GM15510 (cell line): ENCODE results near the gene ADAMTS15.

Experiments
- POLR2A ChIP-seq: IDR thresholded peaks from 3 replicates; pipeline ENCODE4 v1.6.1; 2011; ENCODE audit warnings: borderline replicate concordance; ENCODE audit not compliant: insufficient read length; ENCODE audit errors: extremely low read depth

Gene ADAMTS15

GRCh38 chr11:130413405-130414106 lies 34.9 kb upstream of the ADAMTS15 start:
- no peak for TF ChIP-seq POLR2A

- TF ChIP-seq POLR2A: no peak
Measured at GRCh38 chr11:130414107-130415080, 34.1 kb upstream of the ADAMTS15 start.

DNA sequence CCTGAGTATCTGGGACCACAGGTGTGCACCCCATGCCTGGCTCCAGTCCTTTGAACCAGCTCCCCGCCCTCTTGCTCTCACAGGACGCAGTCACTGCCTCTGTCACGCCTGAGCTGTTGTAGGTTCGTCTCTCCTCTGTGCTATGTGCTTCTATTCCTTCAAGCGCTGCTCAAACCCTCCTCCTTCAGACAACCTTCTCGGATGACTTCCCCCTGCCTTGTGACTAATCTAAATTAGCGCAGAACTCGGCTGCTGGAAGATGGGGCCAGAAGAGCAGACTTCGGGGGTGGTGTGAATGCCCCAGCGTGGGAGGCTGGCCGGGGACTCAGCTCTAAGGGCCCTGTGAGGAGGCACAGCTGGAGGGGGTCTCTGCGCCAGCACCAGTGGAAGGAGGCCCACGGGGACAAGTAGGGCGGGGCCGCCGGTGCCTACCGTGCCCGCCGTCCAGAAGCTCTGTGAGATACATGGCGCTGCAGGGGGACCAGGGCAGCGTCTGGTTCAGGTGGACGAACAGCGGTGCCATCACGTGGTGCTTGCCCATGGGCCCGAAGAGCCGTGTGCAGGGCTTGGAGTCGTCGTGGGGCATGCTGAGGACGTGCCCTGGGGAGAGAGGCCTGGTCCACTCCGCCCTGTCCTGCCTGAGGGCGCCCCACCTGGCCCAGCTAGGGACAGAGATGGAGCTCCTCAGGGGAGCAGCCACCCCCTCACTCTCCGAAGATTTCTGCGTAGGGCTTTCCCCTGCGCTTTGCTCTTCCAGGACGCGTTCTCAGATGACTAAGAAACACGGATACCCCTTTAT lies 32.5 kb upstream of the ADAMTS15 start:
- no peak for TF ChIP-seq POLR2A

GRCh38 chr11:130416530-130416882 lies 31.9 kb upstream of the ADAMTS15 start:
- no peak for TF ChIP-seq POLR2A

- TF ChIP-seq POLR2A: no peak
Measured at GRCh38 chr11:130416906-130417305, 31.5 kb upstream of the ADAMTS15 start.

GRCh38 chr11:130418210-130418609 lies 30.2 kb upstream of the ADAMTS15 start:
- TF ChIP-seq POLR2A: no peak

- no peak for TF ChIP-seq POLR2A
Measured at GRCh38 chr11:130418756-130419155, 29.7 kb upstream of the ADAMTS15 start.

DNA sequence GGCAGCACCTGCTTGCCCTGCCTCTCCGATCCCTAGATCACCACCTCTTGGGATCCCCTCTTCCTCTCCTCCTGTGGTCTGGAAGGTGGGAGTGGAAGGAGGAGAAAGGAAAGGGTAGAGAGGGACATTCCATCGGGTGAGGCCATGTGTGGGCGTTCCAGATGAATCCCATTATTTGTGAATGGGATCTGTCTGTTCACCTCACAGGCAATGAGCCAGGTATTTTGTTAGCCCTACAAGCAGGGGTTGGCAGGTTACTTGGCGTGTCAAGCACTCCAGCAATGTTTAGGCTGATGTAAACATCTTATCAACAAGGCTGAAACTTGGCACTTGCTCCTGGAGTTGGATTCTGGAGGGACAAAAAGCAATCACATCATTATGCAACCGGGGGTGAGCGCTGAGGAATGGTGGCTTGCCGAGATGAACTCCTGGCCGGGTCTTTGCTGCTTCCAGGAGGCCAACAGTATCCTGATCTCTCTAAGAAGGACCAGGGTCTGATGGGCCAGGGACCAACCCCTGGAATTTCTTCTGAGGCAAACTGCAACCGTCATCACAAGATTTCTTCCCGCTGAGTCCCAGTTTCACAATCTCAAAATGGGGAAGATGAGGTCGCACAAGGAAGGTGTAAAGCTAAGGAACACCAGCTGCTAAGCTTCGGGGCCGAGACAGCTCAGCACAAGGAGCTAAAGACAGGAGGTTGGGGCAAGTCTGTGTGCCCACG lies 27.8 kb upstream of the ADAMTS15 start:
- TF ChIP-seq POLR2A: no peak

GRCh38 chr11:130421199-130421585 lies 27.3 kb upstream of the ADAMTS15 start:
- TF ChIP-seq POLR2A: no peak

- no peak for TF ChIP-seq POLR2A
Measured at GRCh38 chr11:130421697-130422096, 26.7 kb upstream of the ADAMTS15 start.

GRCh38 chr11:130422251-130422995 lies 26.0 kb upstream of the ADAMTS15 start:
- no peak for TF ChIP-seq POLR2A

- no peak for TF ChIP-seq POLR2A
Measured at GRCh38 chr11:130423541-130424142, 24.8 kb upstream of the ADAMTS15 start.

DNA sequence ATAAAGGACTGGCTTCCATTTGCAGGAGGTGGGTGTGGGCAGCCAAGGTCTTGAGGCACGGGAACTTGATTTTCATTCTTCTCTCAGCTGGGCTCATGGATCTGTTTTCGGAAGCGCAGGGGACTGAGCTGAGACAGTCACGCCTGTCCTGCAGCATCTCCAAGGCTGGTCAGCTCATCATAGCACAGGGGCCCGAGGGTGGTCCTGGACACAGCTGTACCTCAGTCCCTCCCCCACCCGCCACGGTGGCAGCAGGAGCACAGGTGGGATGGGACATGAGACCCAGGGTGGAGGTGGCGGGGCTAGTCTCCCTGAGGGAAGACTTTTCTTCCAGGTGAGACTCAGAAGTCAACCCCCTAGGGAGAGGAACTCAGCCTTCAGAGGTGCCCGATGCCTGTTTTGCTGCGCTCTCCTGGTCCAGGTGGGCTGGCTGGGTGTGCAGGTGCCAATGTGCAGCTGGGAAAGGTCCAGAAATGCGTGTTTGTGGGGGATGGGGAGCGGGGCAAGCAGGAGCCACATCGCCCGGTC lies 23.8 kb upstream of the ADAMTS15 start:
- TF ChIP-seq POLR2A: no peak

GRCh38 chr11:130425156-130425555 lies 23.3 kb upstream of the ADAMTS15 start:
- no peak for TF ChIP-seq POLR2A
